ENCODE measurements around the gene LARGE1. TPM values are rescaled to one million over a fixed set of nuclear protein-coding genes. Genes with fewer than 3 reads are reported as not detected.
"Not testable (repeated sequence)": the region's sequence is repeated elsewhere in the genome, so short reads cannot be mapped to it uniquely, and the experiment has no call there.

LARGE1 gene
- total RNA-seq, 2 donors from 2014 or later: 48.7 to 94.4 TPM

GRCh38 chr22:33867118-33867866, 53.0 kb downstream of the LARGE1 start:
- intact Hi-C loops (cut with DNase I): loop anchor here (5.0 to 10.0 kb wide), 2 partner anchors 48 to 50 kb away; no protein-coding TSS in a partner anchor
- DNase-seq (ENCODE audit: low spot score): no peak

GRCh38 chr22:33866511-33866910, 53.8 kb downstream of the LARGE1 start:
- intact Hi-C loops (cut with DNase I): loop anchor here (5.0 to 10.0 kb wide), 2 partner anchors 48 to 51 kb away; no protein-coding TSS in a partner anchor

GRCh38 chr22:33865996-33866395, 54.3 kb downstream of the LARGE1 start:
- DNase-seq (ENCODE audit: low spot score): no peak
- intact Hi-C loops (cut with DNase I): loop anchor here (5.0 to 10.0 kb wide), 2 partner anchors 49 to 51 kb away; no protein-coding TSS in a partner anchor

More at GRCh38 chr22:33866511-33866910, 53.8 kb downstream of the LARGE1 start:
- DNase-seq (ENCODE audit: low spot score): no peak

GRCh38 chr22:33865248-33865647, 55.0 kb downstream of the LARGE1 start:
- intact Hi-C loops (cut with DNase I): loop anchor here (5.0 to 10.0 kb wide), 2 partner anchors 50 to 52 kb away; no protein-coding TSS in a partner anchor
- no peak for DNase-seq (ENCODE audit: low spot score)

GRCh38 chr22:33864723-33865130, 55.5 kb downstream of the LARGE1 start:
- DNase-seq (ENCODE audit: low spot score): no peak
- intact Hi-C loops (cut with DNase I): loop anchor here (5.0 to 10.0 kb wide), 2 partner anchors 50 to 53 kb away; no protein-coding TSS in a partner anchor

- intact Hi-C loops (cut with DNase I): loop anchor here in 1 of 2 donors (10.0 kb wide), 1 partner anchor 53 kb away; no protein-coding TSS in a partner anchor
- DNase-seq (ENCODE audit: low spot score): no peak
These were observed 58.9 kb downstream of the LARGE1 start for GRCh38 chr22:33861216-33861875.

- intact Hi-C loops (cut with DNase I): loop anchor here in 1 of 2 donors (10.0 kb wide), 1 partner anchor 54 kb away; no protein-coding TSS in a partner anchor
- DNase-seq (ENCODE audit: low spot score): no peak
These were observed 59.9 kb downstream of the LARGE1 start for GRCh38 chr22:33860386-33860785.

GRCh38 chr22:33859311-33859710, 61.0 kb downstream of the LARGE1 start:
- no peak for DNase-seq (ENCODE audit: low spot score)
- intact Hi-C loops (cut with DNase I): no loop called here

- intact Hi-C loops (cut with DNase I); DNase-seq (ENCODE audit: low spot score): not testable (repeated sequence)
These were observed 61.6 kb downstream of the LARGE1 start for GRCh38 chr22:33858653-33859052.

GRCh38 chr22:33857767-33858166, 62.5 kb downstream of the LARGE1 start:
- DNase-seq (ENCODE audit: low spot score); intact Hi-C loops (cut with DNase I): not testable (repeated sequence)

GRCh38 chr22:33854724-33855123, 65.6 kb downstream of the LARGE1 start:
- no peak for DNase-seq (ENCODE audit: low spot score)
- intact Hi-C loops (cut with DNase I): no loop called here

- intact Hi-C loops (cut with DNase I): no loop called here
- peak; percentile 86 for DNase-seq (ENCODE audit: low spot score)
These were observed 66.8 kb downstream of the LARGE1 start for GRCh38 chr22:33853200-33854097.

GRCh38 chr22:33851821-33852384, 68.4 kb downstream of the LARGE1 start:
- intact Hi-C loops (cut with DNase I): no loop called here
- DNase-seq (ENCODE audit: low spot score): no peak

- intact Hi-C loops (cut with DNase I): no loop called here
- no peak for DNase-seq (ENCODE audit: low spot score)
These were observed 69.0 kb downstream of the LARGE1 start for GRCh38 chr22:33851240-33851639.

- DNase-seq (ENCODE audit: low spot score): no peak
- intact Hi-C loops (cut with DNase I): no loop called here
These were observed 69.6 kb downstream of the LARGE1 start for GRCh38 chr22:33850724-33851123.

- no peak for DNase-seq (ENCODE audit: low spot score)
- intact Hi-C loops (cut with DNase I): no loop called here
These were observed 70.1 kb downstream of the LARGE1 start for GRCh38 chr22:33850193-33850592.

- intact Hi-C loops (cut with DNase I): no loop called here
- DNase-seq (ENCODE audit: low spot score): no peak
These were observed 72.0 kb downstream of the LARGE1 start for GRCh38 chr22:33848251-33848650.

GRCh38 chr22:33844273-33844672, 76.0 kb downstream of the LARGE1 start:
- no peak for DNase-seq (ENCODE audit: low spot score)
- intact Hi-C loops (cut with DNase I): no loop called here
